CD4-positive, alpha-beta T cell treated with Interleukin-15 for 1 hour (primary cell): ENCODE measurements around the gene GABBR1.

Source experiments
- DNase-seq: peaks from one replicate; pipeline ENCODE4 v3.0.0-alpha.2; 2020

The GABBR1 gene

DNA sequence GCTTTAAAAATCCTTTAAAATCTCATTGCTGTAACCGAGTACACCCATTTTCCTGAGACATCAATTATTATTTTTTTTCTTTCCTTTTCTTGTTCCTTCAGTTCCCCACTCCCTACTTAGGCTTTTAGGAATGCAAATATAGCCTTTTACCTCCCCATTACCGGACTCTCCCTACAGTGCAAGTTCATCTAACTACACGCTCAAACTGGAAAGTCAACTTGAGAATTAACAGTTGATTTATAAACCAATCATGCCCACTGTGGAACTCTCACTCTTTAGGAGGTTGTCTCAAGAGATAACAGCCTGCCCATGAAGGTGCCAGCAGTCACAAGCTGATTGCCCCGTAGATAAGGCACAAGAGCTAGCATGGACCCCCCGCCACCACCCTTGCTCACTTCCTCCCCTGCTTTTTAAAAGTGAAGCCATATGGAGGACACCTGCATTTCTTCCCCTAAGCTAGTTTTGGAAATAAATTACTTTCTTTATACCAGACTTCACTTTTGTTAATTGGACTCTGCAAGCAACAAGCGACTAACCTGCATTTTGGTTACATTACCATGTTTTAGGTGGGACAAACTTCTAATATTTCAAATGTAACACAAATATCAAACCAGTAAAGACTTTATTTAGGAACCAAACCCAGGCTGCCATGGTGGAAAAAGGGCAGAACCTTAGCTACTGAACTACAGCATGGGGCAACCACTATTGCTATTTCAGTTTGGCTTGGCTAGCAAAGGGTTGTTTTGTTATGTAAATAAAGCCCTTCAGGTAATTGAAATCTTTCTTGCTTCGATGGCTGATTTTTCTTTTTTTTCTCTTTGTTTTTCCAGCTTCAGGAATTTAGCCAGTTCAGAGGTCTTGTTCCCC lies 108.3 kb downstream of the GABBR1 start:
- DNase-seq, result no peak

DNA sequence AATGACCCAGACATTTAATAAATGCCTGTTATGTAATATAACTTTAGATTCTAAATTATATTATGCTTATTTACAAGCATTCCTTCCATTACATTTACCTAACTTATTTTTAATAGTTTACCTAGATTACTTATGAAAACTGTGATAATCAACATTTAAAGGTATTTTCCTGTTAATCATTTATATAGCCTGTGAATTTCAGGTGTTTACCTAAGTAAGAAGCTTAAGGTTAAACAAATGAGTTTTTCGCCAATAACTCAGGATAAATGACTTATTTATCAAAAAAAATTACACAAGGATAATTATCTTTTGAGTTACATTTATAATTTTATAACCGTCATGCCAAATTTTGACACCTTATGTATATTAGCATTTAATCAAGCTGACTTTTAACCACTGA lies 108.9 kb downstream of the GABBR1 start:
- DNase-seq, result no peak

DNA sequence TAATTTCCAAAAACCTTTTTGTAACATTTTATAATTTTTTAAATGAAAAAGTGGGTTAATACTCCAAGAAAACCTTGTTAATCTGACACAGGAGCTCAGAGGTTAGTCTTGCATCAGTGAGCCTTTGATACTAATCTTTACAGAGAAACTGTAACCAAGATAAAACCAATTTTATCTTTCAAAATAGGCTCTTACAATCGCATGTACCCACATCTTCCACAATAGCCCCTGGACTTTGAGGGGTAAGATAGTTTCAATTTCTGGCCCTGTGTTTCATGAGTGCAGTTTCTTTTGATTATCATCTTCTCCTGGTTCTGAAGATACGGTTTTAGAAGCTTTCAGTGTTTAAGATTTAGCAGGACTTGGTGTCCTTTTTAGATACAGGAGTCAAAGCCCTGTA lies 110.8 kb downstream of the GABBR1 start:
- DNase-seq, result no peak

DNA sequence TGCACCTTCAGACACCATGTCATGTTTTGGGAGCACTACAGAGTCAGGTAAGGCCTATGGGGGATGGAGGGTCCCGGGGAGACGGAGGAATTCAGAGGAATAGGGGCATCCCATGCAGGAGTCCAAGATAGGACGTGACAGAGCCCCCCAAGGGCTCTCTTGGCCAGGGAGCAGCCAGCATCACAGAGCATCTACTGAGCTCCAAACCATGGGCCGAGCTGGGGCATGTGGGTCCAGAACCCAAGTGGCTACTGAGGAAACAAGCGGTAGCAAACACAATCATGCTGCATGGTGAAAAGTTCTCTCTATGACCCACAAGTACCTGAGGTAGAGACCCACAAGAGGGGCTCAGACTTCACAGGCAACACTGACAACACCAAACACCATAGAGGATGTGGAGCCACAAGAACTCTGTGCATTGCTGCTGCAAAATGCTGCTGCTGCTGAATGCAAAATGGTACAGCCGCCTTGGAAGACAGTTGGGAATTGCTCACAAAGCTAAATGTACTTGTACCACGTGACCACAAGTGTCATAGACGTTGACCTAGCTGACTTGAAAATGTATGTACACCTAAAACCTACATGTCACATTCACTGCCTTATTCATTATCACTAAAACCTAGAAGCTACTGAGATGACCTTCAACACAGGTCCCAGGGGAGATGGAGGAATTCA lies 111.8 kb downstream of the GABBR1 start:
- no peak for DNase-seq

DNA sequence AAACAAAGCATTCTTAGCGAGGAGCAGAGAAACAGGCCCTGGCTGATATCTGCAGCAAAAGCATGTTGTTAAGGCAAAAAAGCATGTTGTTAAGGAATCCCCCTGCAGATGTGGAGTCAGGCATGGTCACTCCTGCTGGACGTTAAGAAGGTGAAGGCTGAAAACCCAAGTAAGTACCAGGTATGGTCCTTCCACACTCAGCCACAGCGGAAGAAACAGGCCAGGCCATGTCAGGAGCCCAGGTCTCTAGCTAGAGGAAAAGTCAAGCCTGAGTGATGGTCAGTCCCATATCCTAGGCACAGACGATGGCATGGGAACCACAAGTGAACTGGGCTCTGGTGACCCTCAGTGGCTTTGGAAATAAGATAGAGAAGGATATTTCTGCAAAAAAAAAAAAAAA lies 112.8 kb downstream of the GABBR1 start:
- DNase-seq, result no peak

DNA sequence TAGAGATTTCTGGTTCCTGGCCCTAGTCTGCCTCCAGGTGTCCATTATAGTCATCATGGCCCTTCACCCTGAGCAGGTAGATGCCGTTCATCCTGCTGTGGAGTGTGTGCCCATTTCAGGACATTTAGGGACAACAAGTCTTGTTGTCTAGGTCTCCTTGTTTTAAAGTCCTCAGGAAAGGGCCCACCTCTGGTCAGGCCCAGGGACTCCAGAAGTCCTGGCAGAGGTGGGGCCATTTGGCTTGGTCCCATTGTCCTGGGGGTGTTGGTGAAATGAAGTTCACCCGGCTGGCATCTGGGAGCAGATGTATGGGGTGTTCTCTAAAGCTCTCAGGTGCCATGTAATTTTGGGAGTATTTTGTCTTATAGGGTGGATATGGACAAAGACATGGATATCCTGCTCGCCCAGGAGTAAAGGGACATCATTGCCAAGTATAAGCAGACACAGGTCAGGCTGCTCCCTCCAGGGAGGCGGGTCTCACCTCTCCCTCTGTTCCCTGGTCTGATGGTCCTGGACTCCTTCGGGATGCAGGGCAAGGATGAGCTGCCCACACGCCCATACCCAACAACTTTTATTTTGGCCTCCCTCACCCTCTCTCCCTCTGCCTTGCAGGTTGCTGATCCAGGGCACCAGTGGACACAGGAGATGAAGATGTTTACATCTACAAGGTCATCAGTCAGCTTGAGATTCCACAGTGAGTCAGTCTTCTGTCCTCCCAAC lies 113.5 kb downstream of the GABBR1 start:
- no peak for DNase-seq

DNA sequence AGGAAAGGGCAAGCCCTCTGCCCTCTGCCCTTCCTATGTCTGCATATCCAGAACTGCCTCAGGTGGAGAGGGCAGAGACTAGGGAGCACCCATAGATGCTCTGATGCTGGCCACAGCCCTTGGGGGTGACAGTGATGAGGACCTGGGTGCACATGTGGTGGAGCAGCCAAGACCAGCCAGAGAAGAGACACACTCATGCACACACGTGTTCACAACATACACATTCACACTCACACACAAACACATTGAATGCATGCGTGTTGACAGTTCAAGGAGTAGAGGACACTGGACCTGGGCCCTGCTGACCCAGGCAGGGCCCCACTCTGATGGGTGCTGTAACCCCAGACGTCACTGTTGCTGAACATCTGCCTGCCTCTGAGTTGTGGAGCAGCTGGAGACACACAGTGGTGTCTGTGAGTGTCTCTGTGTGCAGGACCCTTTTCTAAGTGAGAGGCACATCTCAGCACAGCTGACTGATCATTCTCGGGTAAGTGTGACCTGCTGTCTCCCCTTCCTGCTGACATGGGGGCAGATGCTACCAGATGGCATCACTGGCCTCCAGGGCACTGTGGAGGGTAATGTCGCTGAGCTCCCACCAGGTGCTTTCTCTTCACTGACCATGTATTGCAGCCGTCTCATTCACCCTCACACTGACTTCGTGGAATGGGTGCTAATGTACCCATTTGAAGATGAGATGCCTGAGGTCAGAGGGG lies 115.1 kb downstream of the GABBR1 start:
- DNase-seq, result no peak

DNA sequence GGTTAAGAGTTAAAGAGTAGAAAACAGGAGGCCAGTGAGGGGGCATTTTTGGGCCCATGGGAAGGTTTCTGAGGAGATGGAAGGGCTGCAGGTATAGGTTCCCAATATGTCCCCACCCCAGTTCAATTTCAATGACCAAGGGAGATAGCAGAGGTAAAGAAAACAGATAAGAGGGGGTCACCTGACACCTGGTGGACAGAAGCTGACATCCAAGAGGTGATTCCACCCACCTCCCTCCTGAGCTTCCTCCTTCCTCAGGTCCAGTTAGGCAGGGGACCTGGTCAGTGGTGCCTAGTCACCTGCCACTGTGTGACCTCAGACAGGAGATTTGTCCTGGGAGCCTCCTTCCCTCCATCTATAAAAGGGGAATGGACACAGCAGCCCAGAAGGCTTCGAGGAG lies 115.7 kb downstream of the GABBR1 start:
- DNase-seq, result no peak

DNA sequence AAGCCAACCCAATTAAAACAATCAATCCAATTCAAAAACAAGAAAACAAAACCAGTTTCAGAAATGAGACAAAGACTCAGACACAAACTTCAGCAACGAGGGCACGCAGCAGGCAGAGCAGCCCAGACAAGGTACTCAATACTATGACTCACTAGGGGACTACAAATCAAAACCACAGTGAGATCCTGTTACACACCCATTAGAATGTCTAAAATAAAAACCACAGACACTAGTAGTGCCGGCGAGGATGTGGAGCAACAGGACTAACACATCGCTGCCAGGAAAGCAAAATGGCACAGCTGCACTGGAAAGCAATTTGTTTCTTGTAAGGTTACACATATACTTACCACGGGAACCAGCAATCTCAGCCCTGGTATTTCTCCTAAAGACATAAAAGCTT lies 116.9 kb downstream of the GABBR1 start:
- DNase-seq, result no peak

DNA sequence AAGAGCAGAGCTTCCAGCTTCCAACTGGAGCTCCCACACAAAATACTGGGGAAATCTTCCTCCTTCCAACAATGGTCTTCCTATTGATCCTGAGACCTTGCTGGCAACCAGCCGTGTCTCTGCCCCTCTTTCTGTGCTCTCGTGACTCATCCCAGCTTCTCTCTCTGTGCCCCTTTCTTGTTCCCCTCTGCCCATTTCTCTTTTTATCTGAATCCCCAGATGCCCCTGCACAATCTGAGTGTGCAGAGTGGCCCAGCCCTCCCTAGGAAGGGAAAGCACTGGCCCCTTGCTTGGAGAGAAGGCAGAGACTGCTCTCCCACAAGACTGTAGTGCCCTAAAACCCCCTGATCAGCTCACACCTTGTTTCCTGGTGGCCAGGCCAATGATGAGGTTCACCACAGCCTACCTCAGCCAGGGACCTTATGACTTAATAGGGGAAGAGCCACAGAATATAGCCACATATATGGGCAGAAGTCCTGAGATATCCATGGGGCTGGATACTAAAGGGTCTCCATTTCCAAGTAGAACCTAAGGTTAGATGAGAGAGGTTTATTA lies 122.2 kb downstream of the GABBR1 start:
- no peak for DNase-seq

DNA sequence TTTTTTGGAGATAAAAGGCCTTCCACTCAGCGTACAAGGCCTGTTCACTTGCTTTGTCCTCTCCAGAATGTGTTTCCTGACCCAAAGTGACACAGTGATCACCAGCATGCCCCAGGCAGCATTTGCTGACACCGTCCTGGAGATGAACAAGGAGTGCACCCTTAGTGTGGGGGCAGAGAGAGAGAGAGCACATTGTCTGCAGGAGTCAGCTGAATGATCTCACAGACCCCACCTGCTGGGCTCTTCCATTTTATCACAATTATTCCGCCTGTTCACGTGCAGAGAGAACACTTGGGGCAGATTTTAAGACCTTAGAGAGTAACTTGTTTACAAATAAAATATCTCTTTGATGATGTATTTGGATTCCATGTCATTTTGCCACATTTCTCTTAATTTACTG lies 122.8 kb downstream of the GABBR1 start:
- DNase-seq, result no peak
